Measurements from ENCODE around the gene GGA2.

Gene GGA2

DNA sequence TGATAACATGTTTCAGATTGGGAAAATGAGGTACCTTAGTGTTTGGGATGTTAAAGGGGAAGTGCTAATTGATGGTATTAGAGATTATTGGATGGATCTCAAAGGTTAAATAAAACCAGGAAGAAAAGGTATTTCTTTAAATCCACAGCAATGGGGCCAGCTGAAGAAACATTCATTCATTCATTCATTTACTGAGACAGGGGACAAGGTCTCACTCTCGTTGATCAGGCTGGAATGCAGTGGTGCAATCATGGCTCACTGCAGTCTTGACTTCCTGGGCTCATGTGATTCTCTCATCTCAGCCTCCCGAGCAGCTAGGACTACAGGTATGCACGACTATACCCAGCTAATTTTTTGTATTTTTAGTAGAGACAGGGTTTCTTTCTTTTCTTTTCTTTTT is 27.1 kb upstream of the GGA2 start:
- no peak for TF ChIP-seq SIN3A (IDR thresholded peaks at IDR 0.05; ENCODE audit: borderline replicate concordance, insufficient read depth, low read length)
- TF ChIP-seq FOXP2 (optimal IDR thresholded peaks at IDR 0.05; ENCODE audit: borderline replicate concordance, extremely low read depth, extremely low read length, insufficient read depth) = no peak
- no peak for TF ChIP-seq TAF1 (IDR thresholded peaks at IDR 0.05; ENCODE audit: borderline replicate concordance, insufficient read depth, low read length)
- TF ChIP-seq, protein P1, sequence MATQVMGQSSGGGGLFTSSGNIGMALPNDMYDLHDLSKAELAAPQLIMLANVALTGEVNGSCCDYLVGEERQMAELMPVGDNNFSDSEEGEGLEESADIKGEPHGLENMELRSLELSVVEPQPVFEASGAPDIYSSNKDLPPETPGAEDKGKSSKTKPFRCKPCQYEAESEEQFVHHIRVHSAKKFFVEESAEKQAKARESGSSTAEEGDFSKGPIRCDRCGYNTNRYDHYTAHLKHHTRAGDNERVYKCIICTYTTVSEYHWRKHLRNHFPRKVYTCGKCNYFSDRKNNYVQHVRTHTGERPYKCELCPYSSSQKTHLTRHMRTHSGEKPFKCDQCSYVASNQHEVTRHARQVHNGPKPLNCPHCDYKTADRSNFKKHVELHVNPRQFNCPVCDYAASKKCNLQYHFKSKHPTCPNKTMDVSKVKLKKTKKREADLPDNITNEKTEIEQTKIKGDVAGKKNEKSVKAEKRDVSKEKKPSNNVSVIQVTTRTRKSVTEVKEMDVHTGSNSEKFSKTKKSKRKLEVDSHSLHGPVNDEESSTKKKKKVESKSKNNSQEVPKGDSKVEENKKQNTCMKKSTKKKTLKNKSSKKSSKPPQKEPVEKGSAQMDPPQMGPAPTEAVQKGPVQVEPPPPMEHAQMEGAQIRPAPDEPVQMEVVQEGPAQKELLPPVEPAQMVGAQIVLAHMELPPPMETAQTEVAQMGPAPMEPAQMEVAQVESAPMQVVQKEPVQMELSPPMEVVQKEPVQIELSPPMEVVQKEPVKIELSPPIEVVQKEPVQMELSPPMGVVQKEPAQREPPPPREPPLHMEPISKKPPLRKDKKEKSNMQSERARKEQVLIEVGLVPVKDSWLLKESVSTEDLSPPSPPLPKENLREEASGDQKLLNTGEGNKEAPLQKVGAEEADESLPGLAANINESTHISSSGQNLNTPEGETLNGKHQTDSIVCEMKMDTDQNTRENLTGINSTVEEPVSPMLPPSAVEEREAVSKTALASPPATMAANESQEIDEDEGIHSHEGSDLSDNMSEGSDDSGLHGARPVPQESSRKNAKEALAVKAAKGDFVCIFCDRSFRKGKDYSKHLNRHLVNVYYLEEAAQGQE (IDR thresholded peaks at IDR 0.05; ENCODE audit: insufficient read depth in 1 of 2, low read depth in 2 of 2, low read length in 2 of 2) = no peak

GRCh38 chr16:23535901-23536300 is 25.6 kb upstream of the GGA2 start:
- TF ChIP-seq, protein P1 (IDR thresholded peaks at IDR 0.05; ENCODE audit: insufficient read depth in 1 of 2, low read depth in 2 of 2, low read length in 2 of 2) = no peak
- TF ChIP-seq FOXP2 (optimal IDR thresholded peaks at IDR 0.05; ENCODE audit: borderline replicate concordance, extremely low read depth, extremely low read length, insufficient read depth) (no peak), SIN3A (IDR thresholded peaks at IDR 0.05; ENCODE audit: borderline replicate concordance, insufficient read depth, low read length) (no peak), POLR2AphosphoS5 (IDR thresholded peaks at IDR 0.05; ENCODE audit: low read depth, low read length) (no peak), TAF1 (IDR thresholded peaks at IDR 0.05; ENCODE audit: borderline replicate concordance, insufficient read depth, low read length) (no peak)

DNA sequence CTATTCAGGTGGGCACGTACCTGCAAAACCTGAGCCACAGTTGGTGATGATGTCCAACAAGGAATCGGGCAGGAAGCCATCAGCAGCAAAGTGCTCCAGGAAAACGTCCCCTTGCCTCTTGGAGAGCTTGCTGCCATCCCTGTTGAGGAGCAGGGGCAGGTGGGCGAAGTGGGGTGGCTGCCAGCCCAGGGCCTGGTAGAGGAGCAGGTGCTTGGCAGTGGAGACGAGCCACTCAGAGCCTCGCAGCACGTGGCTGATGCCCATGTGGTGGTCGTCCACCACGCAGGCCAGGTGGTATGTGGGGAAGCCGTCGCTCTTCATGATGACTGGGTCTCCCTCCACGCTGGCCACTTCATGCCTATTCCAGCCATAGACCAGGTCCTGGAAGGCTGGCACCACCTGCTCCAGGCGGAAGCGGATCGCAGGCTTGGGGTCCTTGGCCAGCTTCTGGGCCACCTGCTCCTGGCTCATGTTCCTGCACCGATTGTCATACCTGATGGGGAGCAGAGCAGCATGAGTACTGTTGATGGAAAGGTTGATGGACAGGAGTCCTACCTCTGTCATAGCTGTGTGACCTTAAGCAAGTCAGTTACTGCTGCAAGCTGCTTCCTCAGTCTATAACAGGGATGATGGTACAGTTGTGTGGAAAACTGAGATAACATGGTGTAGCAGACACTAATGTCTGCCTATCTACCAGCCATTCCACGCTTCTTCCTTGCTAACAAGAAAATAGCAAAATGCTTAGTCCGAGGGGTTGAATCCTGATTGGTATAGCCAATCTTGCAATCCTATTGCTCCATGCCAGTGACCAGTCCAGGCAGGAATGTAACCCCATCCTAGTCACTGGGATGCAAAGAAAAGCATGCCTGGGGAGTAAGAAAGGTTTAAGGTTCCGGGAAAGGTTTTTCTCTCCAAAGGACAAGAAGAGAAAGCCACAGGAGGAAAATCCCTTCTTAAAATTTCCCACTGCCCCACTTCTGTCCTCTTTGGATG is 24.9 kb upstream of the GGA2 start:
- TF ChIP-seq SIN3A (IDR thresholded peaks at IDR 0.05; ENCODE audit: borderline replicate concordance, insufficient read depth, low read length) (no peak), TAF1 (IDR thresholded peaks at IDR 0.05; ENCODE audit: borderline replicate concordance, insufficient read depth, low read length) (no peak), POLR2AphosphoS5 (IDR thresholded peaks at IDR 0.05; ENCODE audit: low read depth, low read length) (no peak), FOXP2 (optimal IDR thresholded peaks at IDR 0.05; ENCODE audit: borderline replicate concordance, extremely low read depth, extremely low read length, insufficient read depth) (no peak)
- TF ChIP-seq, protein P1 (IDR thresholded peaks at IDR 0.05; ENCODE audit: insufficient read depth in 1 of 2, low read depth in 2 of 2, low read length in 2 of 2) = no peak

- TF ChIP-seq SIN3A (IDR thresholded peaks at IDR 0.05; ENCODE audit: borderline replicate concordance, insufficient read depth, low read length) = no peak
- TF ChIP-seq, protein P1 (IDR thresholded peaks at IDR 0.05; ENCODE audit: insufficient read depth in 1 of 2, low read depth in 2 of 2, low read length in 2 of 2) = no peak
- TF ChIP-seq FOXP2 (optimal IDR thresholded peaks at IDR 0.05; ENCODE audit: borderline replicate concordance, extremely low read depth, extremely low read length, insufficient read depth) = no peak
- no peak for TF ChIP-seq POLR2AphosphoS5 (IDR thresholded peaks at IDR 0.05; ENCODE audit: low read depth, low read length)
- no peak for TF ChIP-seq TAF1 (IDR thresholded peaks at IDR 0.05; ENCODE audit: borderline replicate concordance, insufficient read depth, low read length)
Measured at GRCh38 chr16:23532448-23532847, 22.2 kb upstream of the GGA2 start.
